ENCODE results near the gene OR7G1.
A peak's percentile ranks its signal among the peaks of the same experiment; 100 is the strongest.

Gene OR7G1

GRCh38 chr19:9115307-9115813 lies at the start of gene OR7G1:
OR7G1 (minus strand) TSS chr19:9115763; CDS start chr19:9115763, 0 bp downstream.
- no peak for DNase-seq

- no peak for DNase-seq
These were observed 49.7 kb upstream of the OR7G1 start for GRCh38 chr19:9165261-9165660.

- no peak for DNase-seq
These were observed 45.9 kb upstream of the OR7G1 start for GRCh38 chr19:9161427-9161826.

GRCh38 chr19:9159891-9160290 lies 44.3 kb upstream of the OR7G1 start:
- no peak for DNase-seq

GRCh38 chr19:9156304-9156703 lies 40.7 kb upstream of the OR7G1 start:
- DNase-seq = no peak

GRCh38 chr19:9155591-9155990 lies 40.0 kb upstream of the OR7G1 start:
- DNase-seq = no peak

GRCh38 chr19:9151367-9151766 lies 35.8 kb upstream of the OR7G1 start:
- no peak for DNase-seq

GRCh38 chr19:9150650-9151049 lies 35.1 kb upstream of the OR7G1 start:
- no peak for DNase-seq

GRCh38 chr19:9149997-9150396 lies 34.4 kb upstream of the OR7G1 start:
- DNase-seq = no peak

GRCh38 chr19:9148697-9149096 lies 33.1 kb upstream of the OR7G1 start:
- no peak for DNase-seq

- DNase-seq = no peak
These were observed 31.3 kb upstream of the OR7G1 start for GRCh38 chr19:9146882-9147281.

GRCh38 chr19:9144920-9145319 lies 29.4 kb upstream of the OR7G1 start:
- no peak for DNase-seq

- DNase-seq = peak; percentile 85
These were observed 24.8 kb upstream of the OR7G1 start, which contains the start of gene ZNF317 for GRCh38 chr19:9140159-9140874. ZNF317 (plus strand) TSS chr19:9140397; CDS start chr19:9156017, 15,620 bp downstream.

GRCh38 chr19:9139609-9140158 lies 24.1 kb upstream of the OR7G1 start:
- DNase-seq = no peak

GRCh38 chr19:9132422-9132821 lies 16.9 kb upstream of the OR7G1 start:
- no peak for DNase-seq

GRCh38 chr19:9130965-9131364 lies 15.4 kb upstream of the OR7G1 start:
- DNase-seq = no peak

GRCh38 chr19:9128171-9128570 lies 12.6 kb upstream of the OR7G1 start:
- DNase-seq = no peak

- no peak for DNase-seq
These were observed 11.4 kb upstream of the OR7G1 start, which contains the start of gene OR7G3 for GRCh38 chr19:9126900-9127405. OR7G3 (minus strand) TSS chr19:9126950; CDS start chr19:9126950, 0 bp downstream.

GRCh38 chr19:9116547-9116946 lies 984 bp upstream of the OR7G1 start:
- DNase-seq = no peak

- no peak for DNase-seq
These were observed 5.6 kb downstream of the OR7G1 start for GRCh38 chr19:9109959-9110358.

GRCh38 chr19:9107375-9107774 lies 8.2 kb downstream of the OR7G1 start, which contains the start of gene OR7G2:
OR7G2 (minus strand) TSS chr19:9107475; CDS start chr19:9103243, 4,232 bp downstream.
- no peak for DNase-seq

- no peak for DNase-seq
These were observed 28.8 kb downstream of the OR7G1 start, which contains the start of gene OR1M1 for GRCh38 chr19:9086761-9087160. OR1M1 (plus strand) TSS chr19:9087061; CDS start chr19:9093245, 6,184 bp downstream.

- no peak for DNase-seq
These were observed 36.9 kb downstream of the OR7G1 start for GRCh38 chr19:9078651-9079050.

GRCh38 chr19:9076901-9077300 lies 38.7 kb downstream of the OR7G1 start:
- no peak for DNase-seq
